A549 (cell line): ENCODE results near the gene IGSF1. TPM values are rescaled to one million over a fixed set of nuclear protein-coding genes. Genes with fewer than 3 reads are reported as not detected.

Source experiments
- ATAC-seq, 2 experiments: fragments of 200-7000 bp in 1 of 2; fragments of >200 bp in 1 of 2; cut with Nextera tagmentation in 1 of 2; cut with Tn5 transposase in 1 of 2; 3 replicates each; pipeline versions ENCODE4 v1.8.0 to v1.9.1; 2018 to 2020; ENCODE audit warnings: mild to moderate bottlenecking in 1 of 2, moderate library complexity in 1 of 2
- CTCF ChIA-PET: fragments of 300-600 bp; sonication (Branson Sonifier 250); formaldehyde crosslinking; extraction: SDS; loops from one replicate; lab custom pipeline; 2021; ENCODE audit warnings: antibody characterized with exemption, inconsistent platforms; lab: Yijun Ruan, JAX
- POLR2A ChIA-PET: fragments of 350-600 bp; formaldehyde crosslinking; extraction: SDS; loops from one replicate; lab custom pipeline; 2021; ENCODE audit warnings: antibody characterized with exemption, inconsistent platforms; lab: Yijun Ruan, JAX
- DNase-seq, 2 experiments: peaks; one replicate each; pipeline versions ENCODE4 v3.0.0 to v3.0.0-alpha.2; 2011 to 2016; ENCODE audit warnings: low read depth in 1 of 2, low spot score in 1 of 2
- FAIRE-seq: peaks from 2 replicates; lab custom pipeline; 2011; peaks lifted over from hg19 to GRCh38; lab: Jason Lieb, UNC
- H3K27ac ChIP-seq, 2 experiments: fragments of >200 bp; sonication (Bioruptor Twin); formaldehyde crosslinking; 3 replicates each; pipeline ENCODE4 v1.5.1; 2016 to 2017
- H3K4me1 ChIP-seq: fragments of >200 bp; sonication (Bioruptor Twin); formaldehyde crosslinking; 3 replicates; pipeline ENCODE4 v1.6.1; 2016
- H3K4me2 ChIP-seq: fragments of >200 bp; sonication (Bioruptor Twin); formaldehyde crosslinking; 3 replicates; pipeline ENCODE4 v1.6.1; 2016
- H3K4me3 ChIP-seq: fragments of >200 bp; sonication (Bioruptor Twin); formaldehyde crosslinking; 3 replicates; pipeline ENCODE4 v1.5.1; 2016
- H3K9me3 ChIP-seq: fragments of >200 bp; sonication (Bioruptor Twin); formaldehyde crosslinking; 3 replicates; pipeline ENCODE4 v1.6.1; 2016
- ATOH8 ChIP-seq: fragments of 250-450 bp; sonication (Bioruptor Pico); IDR thresholded peaks from 2 replicates; pipeline ENCODE4 v1.5.0; 2020; ENCODE audit warnings: low read depth, mild to moderate bottlenecking, moderate library complexity
- BHLHE40 ChIP-seq: IDR thresholded peaks from 2 replicates; pipeline ENCODE4 v1.6.1; 2012; ENCODE audit warnings: low read depth, low read length, inconsistent platforms
- CHD4 ChIP-seq: fragments of 200-600 bp; sonication (generic); IDR thresholded peaks from 2 replicates; pipeline ENCODE4 v1.6.1; 2016; ENCODE audit warnings: antibody characterized with exemption, mild to moderate bottlenecking, borderline replicate concordance
- EHMT2 ChIP-seq: fragments of 200-600 bp; sonication (generic); IDR thresholded peaks from 2 replicates; pipeline ENCODE4 v1.6.1; 2016; ENCODE audit warnings: antibody characterized with exemption, low read depth, mild to moderate bottlenecking, moderate library complexity
- ELK1 ChIP-seq: fragments of 150-350 bp; IDR thresholded peaks from 2 replicates; pipeline ENCODE4 v1.6.1; 2014; ENCODE audit warnings: low read depth, mild to moderate bottlenecking, low read length
- FOXS1 ChIP-seq: fragments of 250-450 bp; sonication (Bioruptor Pico); IDR thresholded peaks from 2 replicates; pipeline ENCODE4 v1.5.0; 2020; ENCODE audit warnings: mild to moderate bottlenecking, moderate library complexity
- GATA3 ChIP-seq: IDR thresholded peaks from 2 replicates; pipeline ENCODE4 v1.6.1; 2012; ENCODE audit warnings: borderline replicate concordance
- HDAC2 ChIP-seq: fragments of 200-600 bp; sonication (generic); IDR thresholded peaks from 2 replicates; pipeline ENCODE4 v1.6.1; 2016
- HEYL ChIP-seq: fragments of 250-450 bp; sonication (Bioruptor Pico); IDR thresholded peaks from 2 replicates; pipeline ENCODE4 v1.8.0; 2021; ENCODE audit warnings: mild to moderate bottlenecking, moderate library complexity
- HMGXB4 ChIP-seq: fragments of 250-450 bp; sonication (Bioruptor Pico); IDR thresholded peaks from 2 replicates; pipeline ENCODE4 v1.5.0; 2021; ENCODE audit warnings: mild to moderate bottlenecking, moderate library complexity, borderline replicate concordance
- HOXA7 ChIP-seq: fragments of 250-450 bp; sonication (Bioruptor Pico); IDR thresholded peaks from 2 replicates; pipeline ENCODE4 v1.5.0; 2020; ENCODE audit warnings: mild to moderate bottlenecking, moderate library complexity
- HOXB13 ChIP-seq: fragments of 250-450 bp; sonication (Bioruptor Pico); IDR thresholded peaks from 2 replicates; pipeline ENCODE4 v1.5.0; 2020; ENCODE audit warnings: low read depth, mild to moderate bottlenecking, moderate library complexity
- JUNB ChIP-seq: fragments of >200 bp; sonication (Bioruptor Twin); formaldehyde crosslinking; IDR thresholded peaks from 2 replicates; pipeline ENCODE4 v1.6.1; 2016
- MAX ChIP-seq: IDR thresholded peaks from 2 replicates; pipeline ENCODE4 v1.6.1; 2012
- MAZ ChIP-seq: fragments of 150-350 bp; IDR thresholded peaks from 2 replicates; pipeline ENCODE4 v1.6.1; 2014; ENCODE audit warnings: antibody characterized with exemption, low read depth, low read length, borderline replicate concordance
- NR3C1 ChIP-seq: fragments of >200 bp; sonication (Bioruptor Twin); formaldehyde crosslinking; IDR thresholded peaks from 3 replicates; pipeline ENCODE4 v1.6.1; 2017
- RARB ChIP-seq: fragments of 250-450 bp; sonication (Bioruptor Pico); IDR thresholded peaks from 2 replicates; pipeline ENCODE4 v1.8.0; 2021; ENCODE audit warnings: mild to moderate bottlenecking, moderate library complexity
- RCOR1 ChIP-seq: fragments of 150-350 bp; IDR thresholded peaks from 2 replicates; pipeline ENCODE4 v1.6.1; 2014; ENCODE audit warnings: antibody characterized with exemption, low read length, low read depth
- REST ChIP-seq: fragments of 200-600 bp; sonication (generic); IDR thresholded peaks from 2 replicates; pipeline ENCODE4 v1.6.1; 2016; ENCODE audit warnings: antibody characterized with exemption, mild to moderate bottlenecking, moderate library complexity
- RFX5 ChIP-seq: fragments of 450-650 bp; IDR thresholded peaks from 2 replicates; pipeline ENCODE4 v1.7.1; 2014; ENCODE audit warnings: antibody characterized with exemption, mild to moderate bottlenecking, moderate library complexity
- RNF2 ChIP-seq: fragments of 200-600 bp; sonication (generic); IDR thresholded peaks from 2 replicates; pipeline ENCODE4 v1.6.1; 2016; ENCODE audit warnings: low read depth, mild to moderate bottlenecking, antibody characterized with exemption, moderate library complexity, borderline replicate concordance
- SREBF2 ChIP-seq: fragments of 450-650 bp; IDR thresholded peaks from 2 replicates; pipeline ENCODE4 v1.6.1; 2014; ENCODE audit warnings: mild to moderate bottlenecking, moderate library complexity
- TFCP2L1 ChIP-seq: fragments of 250-450 bp; sonication (Bioruptor Pico); IDR thresholded peaks from 2 replicates; pipeline ENCODE4 v1.5.0; 2021; ENCODE audit warnings: mild to moderate bottlenecking
- ZC3H11A ChIP-seq: fragments of 450-650 bp; IDR thresholded peaks from 2 replicates; pipeline ENCODE4 v1.6.1; 2014; ENCODE audit warnings: antibody characterized with exemption, mild to moderate bottlenecking
- WGBS: methylation state at CpG from one replicate; pipeline ENCODE4 v1.1.6; 2017; ENCODE audit errors: missing lambda C conversion rate; 5-methylcytosine and 5-hydroxymethylcytosine counted together
- polyA plus RNA-seq, 4 experiments: library from polyadenylated mRNA; depleted of rRNA in 3 of 4; stranded (reverse); fragments of >200 nt; fragmentation: RNase III in 1 of 4; extraction: RNeasy Plus Mini Kit Qiagen cat#74134 plus additional on column Dnase treatment in 1 of 4; gene quantifications; 2 replicates in 3 of 4; 3 replicates in 1 of 4; pipeline ENCODE4 v1.2.3, GENCODE V29; 2011 to 2017

The IGSF1 gene
- polyA plus RNA-seq, 2 of the 4 experiments (the other 2 are of a cell fraction): 0.50 to 1.9 TPM

- Histone ChIP-seq H3K4me2 (no peak overlapping the region), H3K4me3 (no peak overlapping the region), H3K4me1 (no peaks in the 10 kb centered on the region), H3K9me3 (no peaks in the 10 kb centered on the region), H3K27ac (no peak overlapping the region)
- DNase-seq: no peak
- 50% methylated on average over 1 of the region's 1 CpG for WGBS
- TF ChIP-seq TFCP2L1 (CRISPR knock-in tag) (no peak), HDAC2 (no peak), RCOR1 (no peak), FOXS1 (CRISPR knock-in tag) (no peak)
- CTCF ChIA-PET: interaction anchor here (1.4 kb wide), 1 partner anchor 321 kb away, joined by 3 read pairs; no protein-coding TSS in a partner anchor
- peak; percentile 68 for FAIRE-seq
- no peak for ATAC-seq
- POLR2A ChIA-PET: no interaction called here
Measured at GRCh38 chrX:131306601-131307000, 17.5 kb upstream of the IGSF1 start.

- no peak for ATAC-seq
- Histone ChIP-seq H3K9me3 (no peaks in the 10 kb centered on the region), H3K4me2 (no peak overlapping the region), H3K27ac (no peak overlapping the region), H3K4me1 (no peaks in the 10 kb centered on the region), H3K4me3 (no peak overlapping the region)
- TF ChIP-seq MAX (no peak), RARB (no peak), RFX5 (no peak), HOXA7 (CRISPR knock-in tag) (no peak), ELK1 (no peak), REST (no peak)
- FAIRE-seq: no peak
- WGBS: 47% methylated on average over 2 of the region's 2 CpGs
- ChIA-PET CTCF (interaction anchor here (1.4 kb wide), 1 partner anchor 321 kb away, joined by 3 read pairs; no protein-coding TSS in a partner anchor), POLR2A (no interaction called here)
- DNase-seq: no peak
Measured at GRCh38 chrX:131305926-131306325, 16.8 kb upstream of the IGSF1 start.

- FAIRE-seq (peak; percentile 43), DNase-seq (no peak), ATAC-seq (no peak)
- ChIA-PET POLR2A (no interaction called here), CTCF (no interaction called here)
- no peaks in the 10 kb centered on the region for H3K9me3 ChIP-seq
- TF ChIP-seq NR3C1 (no peak), RNF2 (no peak)
- H3K4me2 ChIP-seq: no peak overlapping the region
- no peaks in the 10 kb centered on the region for H3K4me1 ChIP-seq
- no peak overlapping the region for H3K27ac ChIP-seq
- H3K4me3 ChIP-seq: no peak overlapping the region
- 70% methylated on average over 3 of the region's 3 CpGs for WGBS
Measured at GRCh38 chrX:131302701-131303100, 13.6 kb upstream of the IGSF1 start.

GRCh38 chrX:131301155-131301554, 12.0 kb upstream of the IGSF1 start:
- ChIA-PET CTCF (interaction anchor here (0.9 to 1.0 kb wide), 2 partner anchors 38 to 326 kb away, joined by 3 read pairs; no protein-coding TSS in a partner anchor), POLR2A (no interaction called here)
- no peaks in the 10 kb centered on the region for H3K9me3 ChIP-seq
- H3K4me2 ChIP-seq: no peak overlapping the region
- H3K4me3 ChIP-seq: no peak overlapping the region
- no peak overlapping the region for H3K27ac ChIP-seq
- FAIRE-seq (no peak), ATAC-seq (no peak), DNase-seq (no peak)
- 52% methylated on average over 5 of the region's 5 CpGs for WGBS
- no peaks in the 10 kb centered on the region for H3K4me1 ChIP-seq
- TF ChIP-seq SREBF2: no peak
- no peak for TF ChIP-seq HMGXB4 (CRISPR knock-in tag)
- TF ChIP-seq JUNB: no peak
- no peak for TF ChIP-seq ATOH8 (CRISPR knock-in tag)
- TF ChIP-seq ZC3H11A: no peak
- no peak for TF ChIP-seq CHD4
- TF ChIP-seq MAZ: no peak
- TF ChIP-seq BHLHE40: no peak
- no peak for TF ChIP-seq HEYL (CRISPR knock-in tag)
- no peak for TF ChIP-seq EHMT2
- TF ChIP-seq HOXB13 (CRISPR knock-in tag): no peak
- TF ChIP-seq GATA3: no peak
- TF ChIP-seq, all 56 proteins: peak for 0
